HG03280 (cell line): ENCODE data around the gene WDR88.
"Not testable (repeated sequence)": the region's sequence is repeated elsewhere in the genome, so short reads cannot be mapped to it uniquely, and the experiment has no call there.

Experiments
- ATAC-seq: cut with Tn5 transposase; IDR thresholded peaks from one replicate; pipeline ENCODE4 v1.9.1; 2021; ENCODE audit warnings: mild to moderate bottlenecking, moderate library complexity; ENCODE audit not compliant: unreplicated experiment

WDR88 gene

DNA sequence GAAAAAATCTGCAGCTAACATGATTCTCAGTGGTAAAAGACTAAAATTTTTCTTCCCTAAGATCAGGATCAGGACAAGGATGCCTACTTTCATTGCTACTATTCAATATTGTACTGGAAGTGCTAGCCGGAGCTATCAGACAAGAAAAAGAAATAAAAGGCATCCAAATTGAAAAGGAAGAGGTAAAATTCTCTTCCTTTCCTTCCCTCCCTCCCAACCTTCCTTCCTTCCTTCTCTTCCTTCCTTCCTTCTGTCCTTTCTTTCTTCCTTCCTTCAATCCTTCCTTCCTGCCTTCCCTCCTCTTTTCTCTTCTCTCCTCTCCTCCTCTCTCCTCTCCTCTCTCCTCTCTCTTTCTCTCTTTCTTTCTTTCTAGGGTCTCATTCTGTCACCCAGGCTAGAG, 35.5 kb downstream of the WDR88 start:
- ATAC-seq = no peak

DNA sequence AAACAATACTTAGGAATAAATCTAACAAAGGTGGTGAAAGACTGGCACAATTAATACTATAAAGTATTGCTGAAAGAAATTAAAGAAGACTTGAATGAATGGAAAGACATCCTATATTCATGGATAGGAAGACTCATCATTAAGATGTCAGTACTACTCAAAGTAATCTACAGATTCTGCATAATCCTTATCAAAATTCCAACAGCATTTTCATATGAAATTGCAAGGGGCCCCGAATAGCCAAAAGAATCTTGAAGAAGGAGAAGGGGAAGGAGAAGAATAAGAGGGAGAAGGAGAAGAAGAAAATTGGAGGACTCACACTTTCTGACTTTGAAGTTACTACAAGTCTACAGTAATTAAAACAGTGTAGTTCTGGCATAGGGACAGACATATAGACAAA, 36.6 kb downstream of the WDR88 start:
- no peak for ATAC-seq

DNA sequence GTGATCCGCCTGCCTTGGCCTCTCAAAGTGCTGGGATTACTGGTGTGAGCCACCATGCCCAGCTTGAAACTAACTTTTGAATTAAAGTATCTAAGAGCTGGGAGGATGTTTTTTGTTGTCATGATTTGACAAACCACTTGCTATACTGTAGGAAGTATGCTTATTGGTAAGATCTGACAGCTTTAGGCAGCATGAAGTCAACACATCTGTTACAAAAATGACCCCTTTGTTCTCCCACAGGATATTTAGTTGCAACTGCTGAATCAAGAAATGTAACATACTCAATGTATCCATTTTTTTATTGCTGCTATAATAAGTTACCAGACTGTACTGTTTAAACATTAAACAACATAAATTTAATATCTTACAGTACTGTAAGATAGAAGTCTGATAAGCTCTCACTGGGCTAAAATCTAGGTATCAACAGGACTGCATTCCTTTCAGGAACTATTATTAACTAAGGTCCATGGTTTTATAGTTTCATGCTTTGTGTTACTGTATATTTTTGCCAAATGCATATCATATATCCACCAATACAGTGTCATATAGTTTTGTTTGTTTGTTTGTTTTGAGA, 39.4 kb downstream of the WDR88 start:
- ATAC-seq = no peak

DNA sequence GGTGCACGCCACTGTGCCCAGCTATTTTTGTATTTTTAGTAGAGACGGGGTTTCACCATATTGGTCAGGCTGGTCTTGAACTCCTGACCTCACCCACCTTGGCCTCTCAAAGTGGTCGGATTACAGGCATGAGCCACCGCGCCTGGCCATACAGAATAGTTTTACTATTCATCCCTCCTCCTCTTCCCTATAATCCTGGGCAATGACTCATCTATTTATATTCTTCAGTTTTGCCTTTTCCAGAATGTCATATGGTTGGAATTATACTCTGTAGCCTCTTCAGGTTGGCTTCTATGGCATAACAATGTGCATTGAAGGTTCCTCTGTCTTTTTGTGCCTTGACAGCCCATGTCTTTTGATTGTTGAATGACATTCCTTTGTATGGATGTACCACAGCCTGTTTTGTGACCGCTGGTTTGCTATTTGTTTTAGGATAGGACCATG, 40.0 kb downstream of the WDR88 start:
- ATAC-seq = no peak

DNA sequence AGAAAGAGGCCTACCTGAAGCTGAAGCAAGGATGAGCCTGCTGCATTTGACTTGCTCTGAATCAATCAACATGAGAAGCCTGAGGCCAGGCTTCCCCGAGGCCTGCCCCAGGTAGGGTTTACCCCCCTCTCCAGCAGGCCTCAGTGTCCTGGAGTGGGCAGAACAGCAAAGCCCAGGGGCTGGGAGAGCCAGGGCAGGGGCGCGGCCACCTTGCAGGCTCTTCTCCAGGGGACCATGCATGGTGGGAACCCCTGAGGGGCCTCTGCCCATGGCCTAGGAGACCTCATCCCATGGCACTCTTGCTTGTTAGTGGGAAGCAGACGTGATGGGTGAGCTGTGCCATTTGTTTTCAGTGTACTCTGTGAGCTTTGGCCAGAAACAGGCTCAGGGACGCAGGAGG, 42.3 kb downstream of the WDR88 start:
- no peak for ATAC-seq

DNA sequence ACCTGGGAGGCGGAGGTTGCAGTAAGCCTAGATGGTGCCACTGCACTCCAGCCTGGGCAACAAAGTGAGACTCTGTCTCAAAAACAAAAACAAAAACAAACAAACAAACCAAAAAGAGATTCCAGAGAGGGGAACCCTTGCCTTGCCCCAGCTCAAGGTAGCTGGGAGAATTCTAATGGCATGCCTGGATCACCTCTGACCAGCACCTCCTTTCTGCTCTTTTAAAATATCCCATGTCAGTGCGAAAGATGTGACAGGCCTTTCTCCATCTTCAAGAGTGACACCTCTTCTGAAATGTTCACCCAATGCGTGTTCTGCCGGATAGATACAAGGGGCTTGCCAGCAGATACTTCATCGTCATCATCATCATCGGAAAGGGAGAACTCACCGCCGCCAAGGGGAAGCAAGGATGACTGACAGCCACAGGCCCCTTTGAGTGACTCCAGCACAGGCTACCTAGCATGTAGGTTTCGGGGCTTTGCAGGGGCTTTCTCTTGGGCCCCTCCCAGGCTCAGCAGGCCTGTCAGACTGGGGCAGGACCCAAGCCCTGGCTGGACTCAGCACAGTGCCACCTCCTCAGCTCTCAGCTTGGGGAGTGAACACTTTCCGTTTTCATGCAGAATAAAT, 43.4 kb downstream of the WDR88 start:
- no peak for ATAC-seq

DNA sequence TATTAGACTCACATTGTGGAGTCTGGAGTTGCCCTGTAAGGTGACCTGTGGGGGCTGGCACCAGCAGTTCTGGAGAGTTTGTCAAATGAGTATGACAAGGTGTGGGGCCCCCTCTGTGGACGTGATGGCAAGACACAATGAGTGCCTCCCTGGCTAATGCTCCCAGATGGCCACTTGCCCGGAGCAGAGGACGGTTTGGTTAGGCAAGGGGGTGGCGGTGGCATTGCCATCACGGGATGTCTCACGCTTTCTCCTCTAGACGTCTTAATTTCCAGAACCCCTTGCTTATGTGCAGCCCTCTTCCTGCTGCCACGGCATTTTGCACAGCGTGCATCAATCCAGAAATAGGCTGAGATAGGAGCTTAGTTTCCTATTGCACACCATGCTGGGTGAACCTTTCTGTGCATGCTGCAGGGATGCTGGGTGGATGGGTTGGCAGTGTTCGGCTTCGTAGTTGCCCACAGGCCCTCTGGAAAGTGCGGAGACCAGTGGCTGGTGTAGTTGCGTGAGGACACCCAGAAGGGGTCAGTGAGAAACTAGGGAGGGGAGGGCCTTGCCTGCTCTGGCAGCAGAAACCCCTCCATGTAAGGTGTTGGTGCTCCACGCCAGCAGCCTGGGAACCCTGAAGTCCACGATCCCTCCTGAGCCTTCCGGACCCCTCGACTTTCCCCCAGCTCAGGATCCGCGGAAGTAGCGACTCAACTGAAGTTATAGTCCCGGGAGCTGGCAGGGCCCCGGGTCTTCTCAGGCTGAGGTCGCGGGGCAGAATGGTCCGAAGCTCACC, 44.2 kb downstream of the WDR88 start:
- ATAC-seq = peak; percentile 1

DNA sequence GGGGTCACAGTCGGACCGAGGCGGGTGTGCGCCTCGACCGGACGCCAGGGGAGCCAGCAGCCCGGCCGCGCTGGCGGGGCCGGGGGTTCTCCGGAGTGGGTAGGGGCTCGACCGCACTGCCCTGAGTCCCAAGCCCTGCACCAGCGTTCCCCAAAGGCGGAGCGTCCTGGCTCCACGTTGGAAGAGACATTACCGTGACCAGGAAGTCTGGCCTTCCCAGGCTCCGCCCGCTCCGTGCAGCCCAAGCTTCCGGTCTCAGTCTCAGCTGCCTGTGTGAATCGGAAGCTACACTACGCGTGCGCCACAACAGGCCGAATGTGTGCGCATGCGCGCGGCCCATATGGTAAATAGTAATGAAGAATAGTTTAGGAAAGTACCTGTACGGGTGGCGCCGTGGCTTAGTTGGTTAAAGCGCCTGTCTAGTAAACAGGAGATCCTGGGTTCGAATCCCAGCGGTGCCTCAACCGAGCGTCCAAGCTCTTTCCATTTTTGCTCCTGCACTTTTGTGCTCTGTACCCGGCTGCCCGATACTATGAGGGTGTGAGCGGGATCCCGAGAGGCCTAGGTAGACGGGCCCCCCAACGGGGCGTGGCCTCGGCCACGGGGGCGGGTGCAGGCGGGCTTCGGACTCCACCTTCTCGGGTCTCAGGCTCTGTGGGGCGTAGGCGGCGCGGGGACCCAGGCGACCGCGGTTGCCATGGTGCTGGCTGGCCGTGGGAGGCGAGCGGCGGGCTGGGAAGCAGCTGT, 44.9 kb downstream of the WDR88 start:
- ATAC-seq = peak; percentile 80

DNA sequence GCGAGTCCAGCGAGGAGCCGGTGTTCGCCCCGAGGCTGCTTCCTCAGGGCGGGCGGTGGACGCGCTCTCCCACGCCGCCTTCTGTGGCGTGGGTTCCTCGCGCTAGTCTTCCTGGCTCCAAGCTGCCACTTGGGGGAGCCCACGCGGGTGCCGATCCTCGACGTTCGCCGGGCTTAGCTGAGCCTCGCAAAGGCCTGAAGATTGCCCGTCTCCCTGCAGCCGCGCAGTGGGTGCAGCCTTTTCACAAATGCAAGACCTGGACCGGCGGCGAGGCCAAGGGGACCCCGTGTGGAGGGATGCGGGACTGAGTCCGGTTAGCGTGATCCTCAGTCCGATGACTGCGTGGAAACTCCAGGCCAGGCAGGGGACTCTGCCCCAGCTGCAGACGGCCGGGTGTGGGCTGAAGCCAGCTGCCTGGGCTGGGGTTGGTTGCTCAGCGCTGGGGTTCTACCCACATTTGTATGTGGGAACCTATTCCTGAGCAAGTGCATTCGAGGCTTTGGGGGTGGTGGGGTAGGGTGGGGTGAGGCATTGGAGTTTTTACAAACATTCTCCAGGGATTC, 45.6 kb downstream of the WDR88 start:
- no peak for ATAC-seq

DNA sequence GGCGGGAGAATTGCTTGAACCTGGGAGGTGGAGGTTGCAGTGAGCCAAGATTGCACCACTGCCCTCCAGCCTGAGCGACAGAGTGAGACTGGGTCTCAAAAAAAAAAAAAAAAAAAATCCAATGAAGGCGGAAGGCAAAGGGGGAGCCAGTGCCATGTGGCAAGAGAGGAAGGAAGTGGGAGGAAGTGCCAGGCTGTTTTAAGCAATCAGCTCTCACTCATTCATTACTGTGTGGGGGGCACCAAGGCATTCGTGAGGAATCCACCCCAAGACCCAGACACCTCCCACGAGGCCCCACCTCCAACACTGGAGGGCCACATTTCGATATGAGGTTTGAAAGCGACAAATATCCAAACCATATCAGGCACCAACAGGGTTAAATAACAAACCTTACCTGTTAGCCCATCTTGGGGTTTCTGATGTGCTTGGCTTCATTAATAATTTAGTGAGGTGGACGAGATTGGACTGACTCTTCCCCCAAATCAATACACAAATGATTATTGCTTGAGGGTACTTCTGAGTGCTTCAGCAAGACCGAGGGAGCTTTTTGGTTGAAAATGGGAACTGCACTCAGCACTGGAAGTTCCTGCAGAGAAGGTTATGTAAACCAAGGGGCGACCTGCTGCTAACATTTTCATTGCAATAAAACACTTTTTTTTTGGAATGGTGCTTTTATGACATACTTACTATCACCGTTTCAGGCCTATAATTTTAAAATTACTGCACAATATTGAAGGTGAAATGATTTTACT, 54.7 kb downstream of the WDR88 start:
- no peak for ATAC-seq

DNA sequence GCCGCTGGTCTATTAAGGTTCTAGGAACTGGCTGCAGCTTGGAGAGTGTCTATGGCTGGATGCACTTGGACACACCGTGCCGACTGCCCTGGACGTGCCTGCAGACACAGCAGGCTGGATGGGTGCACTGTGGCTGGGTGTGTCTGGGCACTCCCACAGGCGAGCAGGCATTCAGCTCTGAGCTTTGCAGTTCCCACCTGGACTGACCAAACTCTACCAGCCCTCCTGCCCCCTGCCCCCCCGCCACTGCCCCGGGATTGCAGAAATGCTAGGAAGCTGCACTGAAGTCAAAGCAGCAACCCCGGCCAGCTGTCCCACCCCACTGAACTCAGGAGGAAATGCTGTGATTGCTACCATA, 55.2 kb downstream of the WDR88 start:
- ATAC-seq = no peak

DNA sequence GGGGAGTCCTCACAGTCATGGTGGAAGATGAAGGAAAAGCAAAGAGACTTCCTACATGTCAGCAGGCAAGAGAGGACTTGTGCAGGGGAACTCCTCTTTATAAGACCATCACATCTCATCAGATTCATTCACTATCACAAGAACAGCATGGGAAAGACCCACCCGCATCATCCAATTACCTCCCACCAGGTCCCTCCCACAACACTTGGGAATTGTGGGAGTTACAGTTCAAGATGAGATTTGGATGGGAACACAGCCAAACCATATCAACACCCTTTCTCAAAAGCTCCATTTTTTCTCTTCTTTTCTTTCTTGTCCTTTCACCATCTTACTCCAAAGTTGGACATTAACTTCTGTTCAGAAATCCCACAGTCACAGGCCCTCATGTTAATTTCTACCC, 57.5 kb downstream of the WDR88 start:
- no peak for ATAC-seq

DNA sequence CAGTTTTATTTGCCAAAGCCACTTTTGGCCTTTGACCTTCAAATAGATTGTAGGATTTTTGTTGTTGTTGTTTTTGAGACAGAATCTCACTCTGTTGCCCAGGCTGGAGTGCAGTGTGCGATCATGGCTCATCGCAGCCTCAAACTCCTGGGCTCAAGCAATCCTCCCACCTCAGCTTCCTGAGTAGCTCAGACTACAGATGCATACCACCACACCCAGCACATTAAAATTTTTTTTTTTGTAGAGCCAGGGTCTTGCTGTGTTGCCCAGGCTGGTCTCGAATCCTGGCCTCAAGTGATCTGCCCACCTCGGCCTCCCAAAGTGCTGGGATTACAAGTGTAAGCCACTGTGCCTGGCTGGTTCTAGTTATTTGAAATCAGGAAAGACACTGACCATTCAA, 59.2 kb downstream of the WDR88 start:
- ATAC-seq = not testable (repeated sequence)

DNA sequence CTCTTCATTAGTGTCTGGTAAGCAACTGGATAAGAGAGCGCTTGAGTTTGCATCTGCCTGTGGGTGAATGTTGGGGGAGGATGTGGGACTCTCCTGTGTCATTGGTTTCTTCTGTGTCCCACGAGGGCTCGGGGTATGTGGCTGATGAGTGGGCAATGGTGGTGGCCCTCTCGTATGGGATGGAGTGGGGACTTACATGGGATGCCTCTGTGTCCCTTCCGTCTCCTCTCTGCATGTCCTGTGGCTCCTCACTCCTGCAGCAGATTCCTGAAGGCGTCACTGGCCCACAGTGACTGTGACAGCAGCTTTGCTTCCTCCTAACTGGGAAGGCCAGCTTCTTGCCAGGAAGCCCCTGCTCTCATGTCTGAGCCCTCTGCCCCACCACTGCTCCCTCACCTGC, 59.6 kb downstream of the WDR88 start:
- ATAC-seq = no peak

DNA sequence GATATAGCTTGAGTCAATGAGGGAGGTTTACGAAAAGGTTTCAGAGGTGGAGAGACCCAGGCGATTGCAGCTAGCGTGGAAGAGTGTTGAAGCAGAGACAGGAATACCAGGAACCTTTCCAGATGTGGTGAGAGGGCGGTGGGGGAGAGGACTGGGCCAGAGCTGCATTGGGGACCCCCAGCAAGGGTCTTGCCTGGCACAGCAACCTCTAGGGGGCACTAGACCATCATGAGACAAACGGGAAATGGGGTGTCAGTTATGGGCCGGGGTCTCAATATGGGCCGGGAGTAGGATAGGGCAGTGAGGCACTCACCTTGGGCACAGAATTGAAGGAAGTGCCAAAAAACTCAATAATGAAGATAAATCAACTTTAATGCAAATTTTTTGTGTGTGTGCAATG, 60.1 kb downstream of the WDR88 start:
- no peak for ATAC-seq

DNA sequence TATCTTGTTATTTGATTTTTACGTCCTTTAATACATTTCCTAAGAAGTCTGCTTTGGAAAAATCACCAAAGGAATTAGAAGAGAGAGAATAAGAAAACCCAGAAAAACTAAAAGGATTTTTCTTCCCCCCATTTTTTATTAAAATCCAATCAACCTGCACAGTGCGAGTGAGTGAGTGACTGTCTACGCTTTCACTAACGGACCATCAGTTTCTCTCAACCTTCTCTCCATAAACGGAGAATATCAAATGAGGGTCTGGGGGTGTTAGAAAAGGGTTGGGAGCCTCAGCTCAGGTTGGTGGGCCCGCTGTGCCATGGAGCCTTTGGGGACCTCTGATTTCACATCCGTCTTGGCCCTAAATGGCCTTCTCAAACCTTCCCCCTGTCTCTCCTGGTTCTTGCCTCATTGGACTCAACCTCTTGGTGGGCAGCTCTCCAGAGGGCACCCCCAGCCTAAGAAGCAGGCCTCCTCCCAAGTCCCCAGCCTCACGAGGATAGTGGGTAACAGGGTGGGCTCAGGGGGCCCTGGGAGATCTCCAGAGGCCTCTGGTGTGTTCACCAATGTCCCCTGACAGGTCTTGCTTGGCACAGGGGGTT, 61.5 kb downstream of the WDR88 start:
- no peak for ATAC-seq

DNA sequence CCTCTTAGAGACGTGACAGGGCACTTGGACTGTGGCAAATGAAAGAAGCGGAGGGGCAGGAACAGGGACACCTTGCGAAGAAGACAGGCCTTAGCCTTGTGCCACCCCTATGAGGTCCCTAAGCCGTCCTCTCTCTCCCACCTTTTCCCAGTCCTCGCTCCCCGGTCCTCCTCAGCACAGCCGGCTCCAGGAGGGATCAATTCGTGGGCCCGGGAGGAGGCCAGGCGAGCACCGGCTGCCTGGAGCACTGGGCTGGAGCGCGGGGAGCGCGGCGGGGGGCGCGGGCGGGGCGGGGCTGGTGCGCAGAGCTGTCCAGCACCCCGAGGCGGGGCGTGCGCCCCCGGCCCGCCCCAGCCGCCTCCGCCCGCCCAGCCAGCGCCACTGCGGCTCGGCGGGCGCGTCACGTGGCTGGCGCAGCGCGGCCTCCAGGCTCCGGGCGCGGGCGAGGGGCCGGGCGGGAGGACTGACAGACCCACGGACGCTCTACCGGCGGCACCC, 62.0 kb downstream of the WDR88 start, which contains the start of gene LRP3:
Gene LRP3 (plus strand): TSS at position 466 of the 498 bp plus-strand sequence. CDS start 456 bp downstream, outside the sequence.
- no peak for ATAC-seq

DNA sequence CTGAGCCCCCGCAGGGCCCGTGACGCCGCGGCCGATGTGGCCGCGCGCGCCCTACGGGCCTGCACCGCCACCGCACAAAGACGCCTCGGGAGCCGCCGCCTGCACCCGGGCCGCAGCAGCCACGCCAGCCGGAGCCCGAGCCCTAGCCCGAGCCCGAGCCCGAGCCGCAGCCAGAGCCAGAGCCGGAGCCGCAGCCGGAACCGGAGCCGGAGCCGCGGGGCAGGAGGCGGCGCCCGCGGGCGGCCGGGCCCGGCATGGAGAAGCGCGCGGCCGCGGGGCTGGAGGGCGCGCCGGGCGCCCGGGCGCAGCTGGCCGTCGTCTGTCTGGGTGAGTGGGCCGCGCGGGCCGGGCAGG, 62.6 kb downstream of the WDR88 start:
- ATAC-seq = no peak

DNA sequence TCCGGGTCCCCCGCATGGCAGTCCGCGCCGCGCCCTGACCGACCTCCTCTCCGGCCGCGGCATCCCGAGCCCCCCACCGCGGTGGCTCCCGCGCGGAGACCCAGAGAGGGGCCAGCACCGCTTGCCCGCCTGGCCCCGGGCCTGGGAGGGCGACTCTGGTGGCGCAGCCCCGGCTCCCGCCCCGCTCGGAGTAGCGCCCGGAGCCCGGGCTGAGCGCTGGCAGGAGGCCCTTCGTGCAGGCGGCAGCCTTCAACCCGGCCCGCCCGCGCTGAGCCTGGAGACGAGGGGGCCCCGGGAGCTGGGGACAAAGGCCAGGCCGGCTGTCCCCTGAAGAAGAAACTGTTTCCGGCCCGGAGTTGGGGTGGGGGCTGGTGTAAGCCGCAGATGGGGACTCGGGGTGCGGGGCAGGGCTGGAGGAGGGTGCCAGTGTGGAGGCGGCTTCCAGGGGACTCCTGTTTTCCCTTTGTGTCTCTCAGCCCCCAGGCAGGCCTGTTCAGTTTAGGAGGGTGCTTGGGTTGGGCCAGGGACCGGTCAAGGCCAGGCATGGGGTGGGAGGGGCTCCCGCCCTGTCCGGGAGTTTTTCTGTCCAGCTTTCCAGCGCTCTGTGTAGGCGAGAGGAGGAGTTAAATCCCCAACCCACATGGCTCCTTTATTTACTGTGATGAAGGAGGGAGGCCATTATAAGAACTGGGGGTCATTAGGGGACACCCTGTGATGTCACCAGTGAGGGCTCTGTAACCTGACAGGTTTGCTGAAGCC, 63.2 kb downstream of the WDR88 start:
- ATAC-seq = no peak
